ENCODE results near the gene SLC24A3.

DNA sequence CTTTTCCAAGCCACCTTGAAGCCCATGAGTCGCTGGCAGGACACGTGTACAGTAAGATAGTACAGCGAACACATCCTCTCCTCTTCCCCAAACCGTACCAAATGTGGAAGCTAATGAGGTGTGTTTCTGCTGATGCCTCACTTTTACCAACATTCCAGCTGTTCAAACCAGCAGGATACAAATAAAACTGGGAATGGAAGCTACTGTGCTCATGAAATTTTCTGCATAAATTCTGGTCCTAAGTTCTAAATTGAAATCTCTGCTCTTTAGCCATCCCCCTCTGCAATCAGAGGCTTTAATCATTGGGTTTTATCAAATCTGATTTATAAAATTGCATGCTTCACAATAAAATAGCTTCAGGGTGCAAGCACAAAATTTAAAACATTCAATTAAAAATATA, 463.8 kb downstream of the SLC24A3 start:
- TF ChIP-seq, protein P1, sequence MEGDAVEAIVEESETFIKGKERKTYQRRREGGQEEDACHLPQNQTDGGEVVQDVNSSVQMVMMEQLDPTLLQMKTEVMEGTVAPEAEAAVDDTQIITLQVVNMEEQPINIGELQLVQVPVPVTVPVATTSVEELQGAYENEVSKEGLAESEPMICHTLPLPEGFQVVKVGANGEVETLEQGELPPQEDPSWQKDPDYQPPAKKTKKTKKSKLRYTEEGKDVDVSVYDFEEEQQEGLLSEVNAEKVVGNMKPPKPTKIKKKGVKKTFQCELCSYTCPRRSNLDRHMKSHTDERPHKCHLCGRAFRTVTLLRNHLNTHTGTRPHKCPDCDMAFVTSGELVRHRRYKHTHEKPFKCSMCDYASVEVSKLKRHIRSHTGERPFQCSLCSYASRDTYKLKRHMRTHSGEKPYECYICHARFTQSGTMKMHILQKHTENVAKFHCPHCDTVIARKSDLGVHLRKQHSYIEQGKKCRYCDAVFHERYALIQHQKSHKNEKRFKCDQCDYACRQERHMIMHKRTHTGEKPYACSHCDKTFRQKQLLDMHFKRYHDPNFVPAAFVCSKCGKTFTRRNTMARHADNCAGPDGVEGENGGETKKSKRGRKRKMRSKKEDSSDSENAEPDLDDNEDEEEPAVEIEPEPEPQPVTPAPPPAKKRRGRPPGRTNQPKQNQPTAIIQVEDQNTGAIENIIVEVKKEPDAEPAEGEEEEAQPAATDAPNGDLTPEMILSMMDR (IDR thresholded peaks at IDR 0.05; ENCODE audit: low read depth, low read length): no peak
- TF ChIP-seq POLR2A (IDR thresholded peaks at IDR 0.05; ENCODE audit: extremely low read depth, insufficient read length): no peak
- TF ChIP-seq, protein P2, sequence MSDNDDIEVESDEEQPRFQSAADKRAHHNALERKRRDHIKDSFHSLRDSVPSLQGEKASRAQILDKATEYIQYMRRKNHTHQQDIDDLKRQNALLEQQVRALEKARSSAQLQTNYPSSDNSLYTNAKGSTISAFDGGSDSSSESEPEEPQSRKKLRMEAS (IDR thresholded peaks at IDR 0.05; ENCODE audit: low read depth, low read length): no peak

Measured in NB4 (cell line).